Measurements from ENCODE around the gene ARF6.
"Not testable (repeated sequence)": the region's sequence is repeated elsewhere in the genome, so short reads cannot be mapped to it uniquely, and the experiment has no call there.

Gene ARF6

DNA sequence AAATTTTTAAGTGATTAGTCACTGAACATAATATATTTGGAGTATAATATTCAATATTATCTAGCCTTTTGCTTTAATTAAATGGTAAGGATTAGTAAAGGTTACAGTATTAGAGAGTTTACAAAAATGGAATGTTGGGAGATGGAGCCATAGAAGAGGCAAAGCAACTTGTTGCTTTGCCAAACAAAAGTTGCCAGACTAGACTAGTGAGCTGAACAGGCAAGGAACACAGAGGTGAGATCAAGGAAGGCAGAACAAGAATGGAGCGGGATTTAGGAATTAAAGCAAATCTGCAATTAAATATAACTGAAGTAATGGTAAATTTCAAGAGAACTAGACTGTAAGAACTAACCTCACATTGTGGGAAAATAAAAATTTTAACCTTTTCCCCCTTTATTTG, 5.1 kb downstream of the ARF6 start:
- Histone ChIP-seq H3K4me3 (ENCODE audit: low read depth in 1 of 2, low read length in 1 of 2) (no peak overlapping the region), H3K4me1 (ENCODE audit: control insufficient read depth in 1 of 2, insufficient read depth in 1 of 2, low read depth in 1 of 2, low read length in 1 of 2) (peaks cover 31 to 46% of the 10 kb centered on the region in 2 experiments), H3K27ac (no peak overlapping the region), H3K27me3 (no peaks in the 10 kb centered on the region), H3K36me3 (peaks cover 24% of the 10 kb centered on the region), H3K9me3 (no peaks in the 10 kb centered on the region)
- TF ChIP-seq, protein P1, sequence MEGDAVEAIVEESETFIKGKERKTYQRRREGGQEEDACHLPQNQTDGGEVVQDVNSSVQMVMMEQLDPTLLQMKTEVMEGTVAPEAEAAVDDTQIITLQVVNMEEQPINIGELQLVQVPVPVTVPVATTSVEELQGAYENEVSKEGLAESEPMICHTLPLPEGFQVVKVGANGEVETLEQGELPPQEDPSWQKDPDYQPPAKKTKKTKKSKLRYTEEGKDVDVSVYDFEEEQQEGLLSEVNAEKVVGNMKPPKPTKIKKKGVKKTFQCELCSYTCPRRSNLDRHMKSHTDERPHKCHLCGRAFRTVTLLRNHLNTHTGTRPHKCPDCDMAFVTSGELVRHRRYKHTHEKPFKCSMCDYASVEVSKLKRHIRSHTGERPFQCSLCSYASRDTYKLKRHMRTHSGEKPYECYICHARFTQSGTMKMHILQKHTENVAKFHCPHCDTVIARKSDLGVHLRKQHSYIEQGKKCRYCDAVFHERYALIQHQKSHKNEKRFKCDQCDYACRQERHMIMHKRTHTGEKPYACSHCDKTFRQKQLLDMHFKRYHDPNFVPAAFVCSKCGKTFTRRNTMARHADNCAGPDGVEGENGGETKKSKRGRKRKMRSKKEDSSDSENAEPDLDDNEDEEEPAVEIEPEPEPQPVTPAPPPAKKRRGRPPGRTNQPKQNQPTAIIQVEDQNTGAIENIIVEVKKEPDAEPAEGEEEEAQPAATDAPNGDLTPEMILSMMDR (IDR thresholded peaks at IDR 0.05), result no peak

DNA sequence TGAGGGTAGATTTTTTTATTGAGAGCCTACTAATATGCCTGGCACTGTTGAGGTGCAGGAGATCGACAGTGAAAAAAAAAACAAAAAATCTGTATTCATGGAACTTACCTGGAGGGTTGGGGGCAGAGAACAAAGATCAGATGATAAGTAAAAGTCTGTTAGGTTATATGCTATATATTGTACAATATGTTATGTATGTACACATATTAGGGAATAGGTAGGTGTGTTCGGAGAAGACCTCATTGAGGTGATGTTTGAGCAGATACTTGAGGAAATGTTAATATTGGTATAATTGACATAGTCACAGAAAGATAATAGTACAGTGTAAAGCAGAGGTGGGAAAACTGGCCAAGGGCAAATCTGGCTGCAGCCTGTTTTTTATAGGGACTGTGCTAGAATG, 5.6 kb downstream of the ARF6 start:
- Histone ChIP-seq H3K36me3 (peaks cover 19% of the 10 kb centered on the region), H3K4me1 (ENCODE audit: control insufficient read depth in 1 of 2, insufficient read depth in 1 of 2, low read depth in 1 of 2, low read length in 1 of 2) (peaks cover 31 to 42% of the 10 kb centered on the region in 2 experiments), H3K27me3 (no peaks in the 10 kb centered on the region), H3K4me3 (ENCODE audit: low read depth in 1 of 2, low read length in 1 of 2) (no peak overlapping the region), H3K27ac (no peak overlapping the region), H3K9me3 (no peaks in the 10 kb centered on the region)
- TF ChIP-seq, protein P1 (IDR thresholded peaks at IDR 0.05), result no peak

DNA sequence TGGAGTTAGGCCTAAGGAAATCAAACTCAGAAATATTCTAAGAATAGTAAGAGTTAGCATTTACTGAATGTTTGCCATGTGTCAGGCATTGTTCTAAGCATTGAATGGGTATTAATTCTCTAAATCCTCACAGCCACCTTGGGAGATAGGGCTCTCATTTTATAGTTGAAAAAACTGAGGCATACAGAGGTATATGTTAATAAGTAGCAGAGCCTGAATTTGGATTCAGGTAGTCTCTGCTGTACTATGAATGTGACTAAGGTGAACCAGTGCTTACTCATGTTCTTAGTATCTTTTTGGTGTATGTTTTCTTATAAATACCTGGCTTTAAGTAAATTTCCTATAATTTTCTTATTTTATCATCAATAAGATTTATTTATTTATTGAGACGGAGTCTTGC, 8.1 kb downstream of the ARF6 start:
- H3K27ac ChIP-seq, result no peak overlapping the region
- no peaks in the 10 kb centered on the region for H3K36me3 ChIP-seq
- TF ChIP-seq, protein P1 (IDR thresholded peaks at IDR 0.05), result no peak
- peaks cover 7 to 18% of the 10 kb centered on the region in 2 experiments for H3K4me1 ChIP-seq (ENCODE audit: control insufficient read depth in 1 of 2, insufficient read depth in 1 of 2, low read depth in 1 of 2, low read length in 1 of 2)
- no peaks in the 10 kb centered on the region for H3K27me3 ChIP-seq
- no peaks in the 10 kb centered on the region for H3K9me3 ChIP-seq
- no peak overlapping the region for H3K4me3 ChIP-seq (ENCODE audit: low read depth in 1 of 2, low read length in 1 of 2)

DNA sequence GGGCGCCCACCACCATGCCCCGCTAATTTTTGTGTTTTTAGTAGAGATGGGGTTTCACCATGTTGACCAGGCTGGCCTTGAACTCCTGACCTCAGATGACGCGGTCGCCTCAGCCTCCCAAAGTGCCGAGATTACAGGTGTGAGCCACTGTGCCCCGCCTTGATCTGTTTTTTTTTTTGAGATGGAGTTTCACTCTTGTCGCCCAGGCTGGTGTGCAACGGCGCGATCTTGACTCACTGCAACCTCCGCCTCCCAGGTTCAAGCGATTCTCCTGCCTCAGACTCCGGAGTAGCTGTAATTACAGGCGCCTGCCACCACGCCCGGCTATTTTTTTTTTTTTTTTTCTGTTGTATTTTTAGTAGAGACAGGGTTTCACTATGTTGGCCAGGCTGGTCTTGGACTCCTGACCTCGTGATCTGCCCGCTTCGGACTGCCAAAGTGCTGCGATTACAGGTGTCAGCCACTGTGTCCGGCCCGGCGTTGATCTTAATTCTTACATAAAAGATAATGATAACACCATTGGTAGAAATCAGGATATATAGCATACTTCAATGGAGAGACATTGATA, 9.9 kb downstream of the ARF6 start:
- H3K36me3 ChIP-seq; H3K4me3 ChIP-seq (ENCODE audit: low read depth in 1 of 2, low read length in 1 of 2); H3K27me3 ChIP-seq; H3K9me3 ChIP-seq; H3K27ac ChIP-seq; H3K4me1 ChIP-seq (ENCODE audit: control insufficient read depth in 1 of 2, insufficient read depth in 1 of 2, low read depth in 1 of 2, low read length in 1 of 2): not testable (repeated sequence)

DNA sequence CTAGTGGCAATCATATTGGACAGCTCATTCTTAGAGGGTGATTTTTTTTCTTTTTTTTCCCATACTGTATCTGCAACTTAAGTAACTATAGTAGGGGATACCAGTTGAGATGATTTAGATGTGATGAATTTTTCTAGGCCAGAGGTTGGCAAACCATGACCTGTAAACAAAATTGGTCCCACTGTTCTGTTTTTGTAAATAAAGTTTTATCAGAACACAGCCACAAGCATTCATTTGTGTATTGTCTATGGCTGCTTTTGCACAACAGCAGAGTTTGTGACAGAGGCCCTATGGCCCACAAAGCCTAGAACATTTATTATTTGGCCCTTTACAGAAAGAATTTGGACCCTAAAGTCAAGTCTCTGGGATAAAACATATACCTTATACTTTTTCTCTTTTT, 11.4 kb downstream of the ARF6 start:
- Histone ChIP-seq H3K4me1 (ENCODE audit: control insufficient read depth in 1 of 2, insufficient read depth in 1 of 2, low read depth in 1 of 2, low read length in 1 of 2) (no peaks in the 10 kb centered on the region), H3K9me3 (no peaks in the 10 kb centered on the region), H3K27me3 (no peaks in the 10 kb centered on the region), H3K27ac (no peak overlapping the region), H3K36me3 (no peaks in the 10 kb centered on the region), H3K4me3 (ENCODE audit: low read depth in 1 of 2, low read length in 1 of 2) (no peak overlapping the region)
- TF ChIP-seq, protein P1 (IDR thresholded peaks at IDR 0.05), result no peak

DNA sequence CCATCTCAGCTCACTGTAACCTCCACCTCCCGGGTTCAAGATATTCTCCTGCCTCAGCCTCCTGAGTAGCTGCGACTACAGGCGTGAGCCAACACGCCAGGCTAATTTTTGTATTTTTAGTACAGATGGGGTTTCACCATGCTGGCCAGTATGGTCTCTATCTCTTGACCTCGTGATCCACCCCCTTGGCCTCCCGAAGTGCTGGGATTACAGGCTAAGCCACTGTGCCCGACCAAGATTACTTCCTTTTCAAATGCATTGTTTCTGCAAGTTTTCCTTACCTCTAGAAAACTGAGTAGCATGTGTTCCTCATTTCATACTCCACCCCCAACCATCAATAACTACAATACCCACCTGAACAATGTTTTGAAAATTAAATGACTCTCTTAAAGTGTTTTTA, 13.1 kb downstream of the ARF6 start:
- Histone ChIP-seq H3K4me1 (ENCODE audit: control insufficient read depth in 1 of 2, insufficient read depth in 1 of 2, low read depth in 1 of 2, low read length in 1 of 2) (no peaks in the 10 kb centered on the region), H3K36me3 (no peaks in the 10 kb centered on the region), H3K4me3 (ENCODE audit: low read depth in 1 of 2, low read length in 1 of 2) (no peak overlapping the region), H3K9me3 (no peaks in the 10 kb centered on the region), H3K27ac (no peak overlapping the region), H3K27me3 (no peaks in the 10 kb centered on the region)
- TF ChIP-seq, protein P1 (IDR thresholded peaks at IDR 0.05), result no peak
